Mesenchymal stem cell (in vitro differentiated cells and primary cell): ENCODE measurements around the gene DIPK1A. TPM values are rescaled to one million over a fixed set of nuclear protein-coding genes. Genes with fewer than 3 reads are reported as not detected.
A peak's percentile ranks its signal among the peaks of the same experiment; 100 is the strongest.

Source experiments
- small RNA-seq: library from polyadenylated mRNA; stranded (forward); fragments of <200 nt; extraction: miRNeasy Mini kit (QIAGEN cat#:217004); gene quantifications from one replicate; pipeline ENCODE3, GENCODE V24; 2013; ENCODE audit warnings: low read depth

Gene DIPK1A

Small RNA genes lying within 50 kb of the gene (small RNA-seq; reads per million reads assigned to genes)
- gene RF00432 (not detected), gene RN7SL692P (not detected), gene RNU6-210P (not detected), gene RNU6-970P (not detected), gene SNORA66 (20.7 reads per million, percentile 87 among the genes with 10 or more reads in this experiment), gene SNORD21 (not detected)
